ENCODE measurements around the gene CHST1.

CHST1 gene
- total RNA-seq = 0 to 0.19 (median 0.04) reads per million in 3 experiments

- DNase-seq = no peak
These were observed at the start of gene CHST1 for GRCh38 chr11:45665206-45665932. Gene CHST1 (minus strand): TSS chr11:45665622. CDS start chr11:45650923, 14,699 bp downstream.

DNA sequence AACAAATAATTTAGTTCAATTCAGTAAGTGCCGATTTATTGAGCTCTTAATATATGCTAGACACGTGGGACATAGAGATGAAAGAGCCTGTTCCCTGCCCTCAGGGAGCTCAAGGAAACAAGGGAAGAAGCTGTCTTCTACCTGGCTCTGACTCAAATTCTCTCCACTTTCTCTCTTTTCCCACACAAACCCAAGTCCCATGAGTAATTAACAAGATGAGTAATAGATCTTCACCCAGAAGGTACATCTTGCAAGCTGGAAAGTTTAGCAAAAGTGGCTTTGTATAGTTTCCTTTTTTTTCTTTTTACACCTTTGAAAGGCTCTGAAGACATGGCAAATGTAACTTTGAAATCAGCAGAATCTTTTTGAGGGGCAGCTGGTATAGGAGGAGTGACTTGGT is 48.2 kb upstream of the CHST1 start:
- no peak for DNase-seq

- no peak for DNase-seq
These were observed 45.1 kb upstream of the CHST1 start for GRCh38 chr11:45710561-45710960.

- DNase-seq = no peak
These were observed 43.7 kb upstream of the CHST1 start for GRCh38 chr11:45708887-45709663.

- no peak for DNase-seq
These were observed 39.2 kb upstream of the CHST1 start for GRCh38 chr11:45704635-45705034.

DNA sequence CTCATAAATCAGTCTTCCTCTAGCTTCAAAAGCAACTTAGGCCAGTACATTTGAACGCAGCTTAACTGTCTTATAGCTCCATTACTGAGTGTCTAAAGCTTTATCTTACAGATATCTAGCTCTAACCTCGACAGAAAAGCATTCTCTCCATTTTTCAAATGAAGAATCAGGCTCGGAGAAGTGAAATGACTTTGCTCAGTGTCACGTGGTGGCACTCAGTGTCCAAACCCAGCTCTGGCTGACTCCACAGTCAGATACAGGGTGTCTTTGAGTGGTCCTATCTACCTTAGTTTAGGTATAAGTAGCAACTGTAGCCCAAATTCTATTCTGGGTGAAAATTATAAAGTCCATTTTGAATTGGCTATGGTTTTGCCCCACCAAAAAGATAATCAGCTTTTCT is 38.7 kb upstream of the CHST1 start:
- DNase-seq = no peak

- DNase-seq = no peak
These were observed 37.1 kb upstream of the CHST1 start for GRCh38 chr11:45702511-45702910.

- DNase-seq = no peak
These were observed 33.5 kb upstream of the CHST1 start for GRCh38 chr11:45698777-45699497.

GRCh38 chr11:45692808-45693453 is 27.5 kb upstream of the CHST1 start:
- no peak for DNase-seq

DNA sequence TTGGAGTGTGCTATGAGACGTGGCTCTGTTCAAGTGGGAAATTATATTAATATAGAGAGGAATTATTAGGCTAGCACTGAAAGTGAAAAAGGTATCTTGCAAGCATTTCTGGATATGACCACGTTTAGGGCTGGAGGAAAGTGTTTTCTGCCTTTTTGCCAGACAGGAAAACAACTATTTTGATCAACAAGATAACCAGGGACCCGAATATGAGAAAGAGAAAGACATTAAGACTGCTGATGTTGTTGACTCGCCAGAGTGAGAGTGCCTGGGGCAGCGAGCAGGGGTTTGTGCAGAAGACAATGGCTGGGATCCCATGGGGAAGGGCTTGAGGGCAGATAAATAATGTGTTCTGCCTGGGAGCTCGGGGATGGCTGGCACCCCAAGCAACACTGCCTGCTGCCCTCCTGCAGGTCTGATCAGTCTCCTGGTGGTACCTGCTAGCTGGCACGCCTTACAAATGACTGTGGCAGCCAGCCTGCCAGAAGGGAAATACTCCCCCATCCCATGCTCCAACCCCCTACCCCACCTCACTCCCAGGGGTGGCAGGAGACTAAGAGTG is 23.1 kb upstream of the CHST1 start:
- DNase-seq = no peak

DNA sequence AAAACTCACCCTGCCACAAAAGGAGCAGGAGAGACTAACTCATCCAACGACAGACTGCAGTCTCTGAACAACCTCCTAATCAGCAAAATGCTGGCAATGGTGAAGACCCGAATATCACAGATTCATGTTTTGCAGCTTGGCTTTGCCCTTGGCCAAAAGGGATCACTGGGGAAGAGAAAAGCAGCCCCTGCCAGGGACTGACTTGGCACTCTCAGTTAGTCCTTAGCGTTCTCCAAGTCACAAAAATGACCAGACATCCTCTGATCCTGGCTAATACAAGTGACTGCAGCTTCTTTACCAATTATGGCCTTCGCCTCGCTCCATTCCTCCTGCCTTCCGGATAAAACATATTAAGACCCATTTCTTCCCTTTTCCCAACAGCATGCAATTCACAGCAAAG is 22.4 kb upstream of the CHST1 start:
- no peak for DNase-seq

GRCh38 chr11:45685964-45686537 is 20.6 kb upstream of the CHST1 start:
- no peak for DNase-seq

DNA sequence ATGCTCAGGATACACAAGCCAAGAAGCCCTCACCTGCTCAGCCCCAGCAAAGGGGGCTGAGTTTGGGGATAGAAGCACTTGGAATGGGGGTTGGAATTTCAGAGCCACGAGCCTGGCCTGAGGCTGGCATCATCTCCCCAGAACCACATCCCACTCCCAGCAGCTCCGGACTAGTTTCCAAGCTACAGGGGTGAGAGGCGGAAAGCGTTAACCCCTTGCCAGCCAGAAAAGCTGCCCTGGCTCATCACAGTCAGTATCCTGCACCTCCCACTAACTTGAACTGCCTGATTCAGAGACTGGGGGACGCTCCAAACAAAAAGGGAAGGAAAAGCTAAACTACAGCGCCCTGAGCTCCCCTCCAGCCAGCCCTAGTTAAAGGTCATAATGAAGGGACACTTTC is 19.0 kb upstream of the CHST1 start:
- no peak for DNase-seq

GRCh38 chr11:45683271-45684058 is 18.0 kb upstream of the CHST1 start:
- no peak for DNase-seq

DNA sequence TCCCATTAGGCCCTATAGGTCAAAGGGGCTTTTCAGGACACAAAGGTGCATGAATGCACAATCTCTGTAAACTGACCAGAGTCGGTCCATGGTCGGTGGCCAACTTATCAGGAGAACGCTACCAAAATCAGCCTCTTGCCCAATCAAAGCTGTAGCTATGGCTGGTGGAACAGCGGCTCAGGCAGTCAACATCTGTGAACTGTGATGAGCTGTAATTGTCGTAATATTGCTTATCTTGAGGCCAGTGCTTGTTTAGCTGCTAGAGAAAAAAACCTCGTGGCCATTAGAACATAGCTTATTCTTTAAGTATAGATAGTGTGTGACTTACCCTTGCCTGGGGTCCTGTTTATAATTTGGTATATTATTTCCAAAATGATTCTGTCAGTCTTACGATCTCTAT is 14.4 kb upstream of the CHST1 start:
- no peak for DNase-seq

GRCh38 chr11:45678976-45679375 is 13.6 kb upstream of the CHST1 start:
- DNase-seq = no peak

DNA sequence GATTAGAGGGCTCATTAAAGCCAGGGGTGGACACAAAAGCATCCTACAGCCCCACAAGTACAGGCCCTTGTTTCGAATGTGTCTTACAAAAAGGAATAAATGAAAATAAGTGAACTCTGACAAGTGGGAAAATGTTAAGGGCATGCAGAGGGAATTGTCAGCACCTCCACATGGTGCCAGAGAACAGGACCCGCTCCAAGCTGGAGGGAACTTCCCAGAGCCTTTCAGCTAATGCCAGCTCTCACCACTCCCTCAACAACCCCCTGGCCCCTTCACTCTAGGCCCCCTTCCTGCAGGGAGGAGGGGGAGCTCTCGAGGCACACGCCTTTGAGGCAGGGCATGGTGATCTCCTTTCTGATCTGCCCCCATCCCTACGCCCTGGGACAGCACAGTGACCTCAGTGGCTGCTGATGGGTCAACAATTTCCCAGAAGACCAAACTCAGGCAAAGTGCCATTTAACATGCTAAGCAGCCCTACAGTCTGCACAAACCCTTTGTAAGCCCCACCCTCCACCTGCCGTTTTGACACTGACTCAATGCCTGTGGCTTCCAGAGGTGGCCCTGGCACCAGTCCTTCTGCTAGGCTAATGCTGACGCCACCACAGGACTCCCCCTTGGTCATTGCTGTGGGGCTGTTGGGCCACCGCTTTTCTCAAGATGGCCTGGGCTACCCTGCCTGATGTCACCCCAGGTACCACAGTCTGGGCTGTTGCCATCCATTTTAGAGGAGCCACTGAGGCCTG is 12.5 kb upstream of the CHST1 start:
- DNase-seq = no peak

DNA sequence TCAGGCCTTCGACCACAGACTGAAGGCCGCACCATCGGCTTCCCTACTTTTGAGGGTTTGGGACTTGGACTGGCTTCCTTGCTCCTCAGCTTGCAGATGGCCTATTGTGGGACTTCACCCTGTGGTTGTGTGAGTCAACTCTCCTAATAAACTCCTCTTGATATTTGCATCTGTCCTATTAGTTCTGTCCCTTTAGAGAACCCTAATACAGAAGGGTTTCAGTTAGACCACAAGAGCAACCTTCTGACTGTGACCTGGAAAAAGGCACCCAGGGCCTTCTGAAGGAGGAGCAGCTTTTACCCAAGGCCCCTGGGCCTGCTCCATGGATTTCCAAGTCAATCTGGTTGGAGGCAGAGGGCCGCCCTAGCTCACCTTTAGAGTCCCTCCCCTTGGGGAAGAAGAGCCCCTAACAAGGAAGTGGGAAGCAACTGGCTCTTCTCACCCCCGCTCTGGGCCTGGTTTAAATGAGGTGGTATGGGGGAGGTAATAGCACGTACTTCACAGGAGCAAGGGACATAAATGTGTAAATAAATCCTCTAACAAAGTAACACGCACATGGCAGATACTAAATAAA is 11.2 kb upstream of the CHST1 start:
- DNase-seq = no peak

- no peak for DNase-seq
These were observed 10.2 kb upstream of the CHST1 start for GRCh38 chr11:45675646-45676045.

GRCh38 chr11:45674481-45675190 is 9.2 kb upstream of the CHST1 start:
- no peak for DNase-seq
